ENCODE results near the gene PPIP5K2. TPM values are rescaled to one million over a fixed set of nuclear protein-coding genes. Genes with fewer than 3 reads are reported as not detected.

The PPIP5K2 gene
- total and polyA plus RNA-seq, 2 donors (not counting 3 experiments of a cell fraction or from before 2014, with no cell fraction given) = 20.8 to 69.4 TPM

GRCh38 chr5:103178167-103178566, 58.1 kb downstream of the PPIP5K2 start:
- H3K36me3 ChIP-seq (ENCODE audit: control insufficient read depth in 2 of 2, extremely low read depth in 1 of 2, insufficient read depth in 2 of 2, low read length in 2 of 2) = peaks cover 0 to 5% of the 10 kb centered on the region in 2 experiments
- no TSS peak for BruUV-seq (replicated peaks)

More at GRCh38 chr5:103178167-103178566, 58.1 kb downstream of the PPIP5K2 start:
- no peak overlapping the region for H3K4me2 ChIP-seq (ENCODE audit: insufficient read depth, low read length)
- POLR2A ChIA-PET = interaction anchor here (0.6 kb wide), 1 partner anchor 15 kb away, joined by 5 read pairs; no protein-coding TSS in a partner anchor
- no peak overlapping the region for H3K27ac ChIP-seq (ENCODE audit: insufficient read depth, low read depth, low read length)
- H3K9ac ChIP-seq (replicated peaks; ENCODE audit: extremely low read depth, insufficient read depth, low read length) = no peak overlapping the region
- TF ChIP-seq MYC (IDR thresholded peaks at IDR 0.05; ENCODE audit: low read depth, low read length) = no peak
- no peak for TF ChIP-seq FOS (IDR thresholded peaks at IDR 0.05; ENCODE audit: borderline replicate concordance, insufficient read depth, low read length)
- no peak for TF ChIP-seq JUN (IDR thresholded peaks at IDR 0.05; ENCODE audit: borderline replicate concordance, insufficient read depth, insufficient read length, low read depth)
- no peak for TF ChIP-seq MAX (IDR thresholded peaks at IDR 0.05; ENCODE audit: insufficient read depth, insufficient read length)
- TF ChIP-seq EZH2 (IDR thresholded peaks at IDR 0.05; ENCODE audit: borderline replicate concordance, low read depth, low read length, severe bottlenecking) = no peak
- TF ChIP-seq POLR2AphosphoS5 (IDR thresholded peaks at IDR 0.05; ENCODE audit: insufficient read depth, low read depth, low read length) = no peak
- TF ChIP-seq POLR2A (IDR thresholded peaks at IDR 0.05; ENCODE audit: low read depth, low read length) = no peak
- TF ChIP-seq GATA2 (IDR thresholded peaks at IDR 0.05; ENCODE audit: insufficient read depth, insufficient read length, low read depth, low read length) = no peak
- TF ChIP-seq CTCF (IDR thresholded peaks at IDR 0.05; ENCODE audit: extremely low read depth in 1 of 2, insufficient read depth in 1 of 2, low read depth in 1 of 2, low read length in 2 of 2) = no peak
- H3K9me3 ChIP-seq (replicated peaks; ENCODE audit: control insufficient read depth, insufficient read depth, low read length) = no peaks in the 10 kb centered on the region
- no peak overlapping the region for H2AFZ ChIP-seq (ENCODE audit: low read depth, low read length)
- H3K9me1 ChIP-seq (replicated peaks; ENCODE audit: control insufficient read depth, extremely low read depth, insufficient read depth, low read length) = no peaks in the 10 kb centered on the region
- H3K27me3 ChIP-seq (ENCODE audit: control insufficient read depth in 2 of 2, insufficient read depth in 2 of 2, low read length in 2 of 2) = no peaks in the 10 kb centered on the region
- H3K4me1 ChIP-seq (ENCODE audit: control insufficient read depth, extremely low read depth, insufficient read depth, low read length) = no peaks in the 10 kb centered on the region
- no peak overlapping the region for H3K4me3 ChIP-seq (replicated peaks in 1 of 3; ENCODE audit: insufficient read depth in 1 of 3, low read depth in 1 of 3, low read length in 3 of 3)
- DNase-seq (ENCODE audit: low read depth, low spot score) = no peak
- intact Hi-C loops (cut with micrococcal nuclease) (no loop called here), dilution Hi-C loops (cut with MboI; ENCODE audit: extremely low pct_ligation_motif_present, low sequenced_read_pairs) (no loop called here)
- H3K79me2 ChIP-seq (ENCODE audit: control insufficient read depth, insufficient read depth, low read length) = no peaks in the 10 kb centered on the region
- no peaks in the 10 kb centered on the region for H4K20me1 ChIP-seq (replicated peaks; ENCODE audit: control insufficient read depth, extremely low read depth, insufficient read depth, low read length)
- CTCF ChIA-PET = interaction anchor here (1.2 to 1.3 kb wide), 4 partner anchors 9 to 48 kb away, joined by 3 to 10 read pairs (median 4); no protein-coding TSS in a partner anchor
- FAIRE-seq = no peak
